Stimulated activated CD8-positive, alpha-beta memory T cell treated with anti-CD3 and anti-CD28 coated beads, Interleukin-4, amount 100 ng/mL, for 48 hours (primary cell): ENCODE results near the gene GALNT15.

Experiments
- DNase-seq: peaks from one replicate; pipeline ENCODE4 v3.0.0-alpha.2; 2020

Gene GALNT15

DNA sequence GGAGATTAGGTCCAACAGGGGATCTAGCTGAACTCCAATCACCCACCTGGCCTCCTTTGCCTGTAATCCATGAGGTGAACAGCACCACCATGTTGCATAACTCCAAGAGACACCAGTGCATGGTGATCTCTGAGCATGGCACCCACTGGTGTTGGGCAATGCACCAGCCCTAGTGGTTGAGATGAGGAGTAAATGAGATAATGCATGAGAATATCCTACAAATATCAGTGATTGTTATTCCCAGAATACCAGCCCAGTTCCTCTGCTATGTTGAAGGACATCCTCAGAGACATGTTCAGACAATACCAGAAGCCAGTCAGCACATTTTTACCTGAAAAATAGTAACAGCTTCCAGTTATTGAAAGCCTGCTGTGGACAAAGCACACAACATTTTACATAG lies 14.7 kb downstream of the GALNT15 start:
- no peak for DNase-seq

DNA sequence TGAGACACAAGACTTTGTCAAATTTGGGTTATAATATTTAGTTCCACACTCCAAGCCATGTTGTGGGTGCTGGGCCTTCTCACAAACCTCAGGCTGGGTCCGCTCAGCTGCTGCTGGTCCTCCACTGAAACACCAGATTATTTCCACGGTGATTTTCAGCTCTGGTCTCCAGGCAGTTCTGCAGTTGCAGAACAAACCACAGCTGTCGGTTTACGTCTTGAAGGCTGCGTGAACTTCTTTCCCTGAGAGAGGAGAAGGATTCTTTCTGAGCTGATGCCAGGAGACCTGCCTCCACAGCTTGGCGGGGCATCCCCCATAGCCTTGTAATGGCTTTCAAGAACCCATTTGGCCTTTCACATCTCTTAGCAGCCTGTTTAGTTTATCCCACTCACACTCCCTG lies 16.2 kb downstream of the GALNT15 start:
- DNase-seq, result no peak

- no peak for DNase-seq
These were observed 17.1 kb downstream of the GALNT15 start for GRCh38 chr3:16191591-16191990.

DNA sequence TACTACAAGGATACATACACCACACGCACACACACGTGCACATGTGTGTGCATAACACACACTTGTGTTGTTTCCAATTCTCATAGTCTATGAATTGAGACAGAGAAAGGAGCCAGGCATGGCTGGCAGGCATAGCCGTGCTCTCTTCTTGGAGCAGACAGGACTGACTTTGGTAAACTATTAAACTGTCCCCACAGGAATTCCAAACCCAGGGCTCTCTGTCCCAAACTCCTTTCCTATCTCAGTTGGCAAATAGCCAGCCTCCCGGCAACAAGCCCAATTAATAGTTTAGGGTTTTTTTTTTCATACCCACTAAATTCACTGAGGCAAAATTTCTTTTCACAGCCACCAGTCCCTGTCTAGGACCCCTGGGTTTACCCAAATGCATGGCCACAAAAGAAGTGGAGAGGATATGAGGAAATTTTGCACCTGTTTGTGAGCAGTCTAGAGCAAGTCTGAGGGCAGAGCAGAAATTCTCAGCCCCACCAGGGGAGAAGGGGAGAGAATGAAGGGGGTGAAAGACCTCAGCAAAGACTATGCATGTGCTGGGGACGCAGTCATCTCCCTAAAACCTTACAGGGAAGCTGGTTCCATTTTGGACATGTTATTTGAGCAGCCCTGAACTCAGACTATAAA lies 17.8 kb downstream of the GALNT15 start:
- no peak for DNase-seq

GRCh38 chr3:16198427-16198826 lies 23.9 kb downstream of the GALNT15 start:
- no peak for DNase-seq

- DNase-seq, result no peak
These were observed 25.3 kb downstream of the GALNT15 start for GRCh38 chr3:16199769-16200168.

DNA sequence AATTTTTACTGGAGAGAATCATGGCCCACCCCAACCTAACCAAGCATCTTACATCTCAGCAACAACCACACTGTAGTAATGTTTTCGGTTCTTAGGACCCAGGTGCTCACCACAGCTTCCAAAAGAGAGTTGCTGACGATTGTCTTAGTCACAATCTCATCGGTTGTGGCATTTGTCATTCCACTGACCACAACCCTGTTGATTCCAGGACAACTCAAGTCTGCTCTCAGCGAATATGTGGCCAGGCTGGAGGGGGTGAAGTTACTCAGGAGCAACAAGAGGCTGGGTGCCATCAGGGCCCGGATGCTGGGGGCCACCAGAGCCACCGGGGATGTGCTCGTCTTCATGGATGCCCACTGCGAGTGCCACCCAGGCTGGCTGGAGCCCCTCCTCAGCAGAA lies 25.9 kb downstream of the GALNT15 start:
- peak; percentile 40 for DNase-seq

- peak; percentile 38 for DNase-seq
These were observed 28.6 kb downstream of the GALNT15 start for GRCh38 chr3:16203031-16203430.

DNA sequence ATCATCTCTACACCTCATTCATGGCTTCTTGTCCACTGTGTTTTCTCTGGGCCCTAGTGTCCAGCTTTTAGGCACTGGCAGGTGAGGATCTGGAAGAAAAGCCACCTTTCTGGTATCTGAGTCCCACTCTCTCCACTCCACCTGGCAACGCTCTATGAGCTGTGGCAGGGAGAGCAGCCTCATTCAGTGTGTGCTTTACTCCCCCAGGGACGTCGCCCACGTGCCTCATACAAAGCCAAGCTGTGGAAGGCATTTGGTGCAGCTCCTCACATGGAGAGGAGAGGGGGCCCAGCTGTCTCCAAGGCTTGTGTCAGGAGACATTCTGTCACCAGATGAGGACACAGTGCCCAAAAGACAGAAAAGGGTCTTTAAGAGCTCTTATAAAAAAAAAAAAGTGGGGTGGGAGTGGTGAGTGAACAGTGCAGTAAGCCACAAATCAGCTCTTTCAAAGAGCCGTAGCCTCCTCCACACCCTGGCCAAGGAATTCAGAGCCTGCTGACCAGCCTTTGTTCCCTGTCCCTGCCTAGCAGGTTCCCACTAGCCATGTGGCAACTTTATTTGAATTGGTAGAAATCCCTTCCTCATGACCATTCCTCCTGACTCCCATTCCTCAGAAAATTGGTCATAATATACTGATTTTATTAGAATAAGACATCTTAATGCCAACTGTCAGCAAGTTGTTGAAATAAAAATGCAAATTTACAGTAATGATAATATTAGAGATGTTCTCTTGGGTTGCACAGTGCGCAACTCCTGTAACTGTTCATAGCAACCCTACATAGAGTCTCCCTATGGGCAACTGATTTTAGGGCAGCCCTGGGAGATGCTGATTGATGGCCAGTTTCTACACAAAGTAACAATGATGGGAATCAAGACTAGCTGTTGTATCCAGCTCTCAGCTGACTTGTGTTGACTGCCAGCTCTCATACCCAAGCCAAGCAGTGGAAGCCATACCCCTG lies 29.5 kb downstream of the GALNT15 start:
- DNase-seq, result no peak

DNA sequence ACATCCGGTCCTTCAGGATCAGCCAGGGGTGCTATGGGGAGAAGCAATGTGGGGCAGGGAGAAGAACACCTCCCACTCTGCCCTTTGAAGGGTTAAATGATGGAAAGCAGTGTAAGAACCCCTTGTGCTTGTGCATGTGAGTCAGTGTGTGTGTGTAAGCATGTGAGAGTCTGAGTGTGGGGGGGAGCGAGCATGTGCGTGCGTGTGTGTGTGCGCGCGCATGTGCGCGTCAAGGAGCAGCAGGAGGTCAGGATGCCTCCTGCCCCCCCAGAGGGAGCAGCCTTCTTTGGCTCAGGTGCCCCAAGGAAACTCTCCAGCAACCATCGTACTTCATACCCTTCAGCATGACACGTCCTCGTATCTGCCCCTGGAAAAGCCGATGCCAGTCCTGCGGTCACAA lies 30.3 kb downstream of the GALNT15 start:
- no peak for DNase-seq

DNA sequence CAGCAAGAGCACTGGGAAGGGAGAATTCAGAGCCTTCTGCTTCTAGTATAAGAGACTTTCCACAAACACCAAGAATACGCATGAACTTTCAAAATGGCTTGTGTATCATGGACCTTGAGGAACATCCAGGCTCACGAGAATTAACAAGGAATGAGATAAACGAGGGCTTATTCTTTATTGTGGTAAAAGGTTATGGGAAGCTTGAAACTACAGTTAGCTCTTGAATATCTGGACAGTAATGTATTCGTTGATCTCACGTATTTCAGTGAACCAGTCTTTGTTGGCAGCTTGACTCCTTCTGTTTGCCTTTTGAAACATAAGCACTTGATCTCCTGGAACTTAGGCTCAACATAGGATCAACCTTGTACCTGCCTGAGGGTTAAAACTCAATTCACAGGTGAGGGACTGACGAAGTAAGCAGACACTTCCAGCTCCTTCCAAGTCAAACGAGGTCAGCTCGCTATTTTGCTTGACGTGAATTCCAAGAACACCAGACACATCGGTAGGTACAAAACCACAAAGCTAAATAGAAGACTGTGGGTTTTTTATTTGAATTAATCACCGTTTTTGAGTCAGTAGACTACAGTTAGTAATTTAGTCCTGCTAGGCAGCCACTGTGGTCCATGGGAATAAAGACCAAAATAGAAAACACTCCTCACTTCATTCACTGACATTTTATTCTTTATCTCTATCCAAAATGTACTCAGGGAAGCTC lies 30.8 kb downstream of the GALNT15 start:
- no peak for DNase-seq

DNA sequence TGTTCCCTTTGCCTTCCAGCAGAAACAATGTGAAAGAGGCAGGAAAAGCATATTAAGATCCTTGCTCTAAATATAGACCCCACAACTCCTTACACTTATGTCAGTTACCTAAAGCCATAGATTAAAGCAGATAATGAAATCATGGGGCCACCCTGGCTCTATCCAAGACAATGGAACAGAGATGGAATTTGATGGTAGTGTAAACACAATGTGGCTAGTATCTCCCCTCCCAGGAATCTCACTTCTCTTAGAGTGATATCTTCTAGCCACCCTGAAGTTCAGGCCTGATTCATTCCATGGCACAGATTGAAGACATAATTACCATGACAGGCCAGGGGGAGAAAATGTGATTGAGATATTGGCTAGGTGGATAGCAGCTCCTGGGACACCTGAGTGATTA lies 32.6 kb downstream of the GALNT15 start:
- DNase-seq, result no peak

DNA sequence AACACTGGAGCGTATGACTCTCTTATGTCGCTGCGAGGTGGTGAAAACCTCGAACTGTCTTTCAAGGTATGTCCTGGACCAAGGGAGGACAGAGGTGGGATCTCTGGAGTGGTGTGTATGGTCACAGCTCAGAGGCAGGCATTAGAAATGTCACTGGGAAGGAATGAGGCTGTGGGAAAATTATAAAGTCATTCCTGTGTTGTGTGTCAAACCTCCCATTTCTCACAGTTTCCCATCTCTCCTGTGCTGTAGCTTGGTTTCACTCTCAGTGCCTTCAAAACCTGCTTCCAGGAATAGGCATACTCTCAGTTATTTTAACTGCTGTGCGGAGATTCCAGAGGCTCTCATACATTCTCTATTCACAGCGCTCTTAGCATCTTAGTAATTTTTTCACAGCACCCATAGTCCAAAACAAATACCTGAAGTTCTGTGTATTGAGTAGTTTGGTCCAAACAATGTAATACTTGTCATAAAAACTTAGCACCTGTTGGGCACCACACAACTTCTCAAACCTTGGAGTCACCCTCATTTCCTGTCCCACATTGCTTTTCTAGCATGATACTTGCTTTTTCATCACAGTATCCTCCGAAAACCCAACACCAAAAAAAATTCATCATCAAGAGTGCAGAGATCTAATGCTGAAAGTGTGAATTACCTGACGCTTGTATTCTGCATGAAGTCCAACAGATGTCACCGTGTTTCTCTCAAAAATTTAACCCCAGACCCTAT lies 36.9 kb downstream of the GALNT15 start:
- DNase-seq, result no peak

GRCh38 chr3:16214366-16214765 lies 39.9 kb downstream of the GALNT15 start:
- no peak for DNase-seq

DNA sequence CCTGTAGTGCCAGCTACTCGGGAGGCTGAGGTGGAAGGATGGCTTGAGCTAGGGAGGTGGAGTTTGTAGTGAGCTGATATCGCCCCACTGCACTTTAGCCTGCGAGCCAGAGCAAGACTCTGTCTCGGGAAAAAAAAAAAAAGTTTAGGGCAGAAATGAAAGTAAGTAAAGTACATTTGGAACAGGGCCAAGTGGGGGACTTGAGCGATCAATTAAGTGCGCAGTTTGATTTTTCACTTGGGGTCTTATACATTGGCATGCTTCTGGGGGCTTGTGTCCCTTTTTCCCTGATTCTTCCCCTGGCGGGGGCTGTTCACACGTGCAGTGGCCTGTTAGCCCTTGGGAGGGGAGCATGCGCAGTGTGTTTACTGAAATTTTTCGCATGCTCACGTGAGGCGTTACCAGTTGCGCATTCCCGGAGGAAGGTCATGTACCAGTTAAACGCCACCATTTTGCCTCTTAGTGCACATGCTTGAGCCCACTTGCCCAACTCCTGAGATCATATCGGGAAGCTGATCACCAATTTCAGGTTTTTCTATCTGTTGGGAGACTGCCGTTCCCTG lies 42.0 kb downstream of the GALNT15 start:
- no peak for DNase-seq

- no peak for DNase-seq
These were observed 45.3 kb downstream of the GALNT15 start for GRCh38 chr3:16219777-16220176.

- no peak for DNase-seq
These were observed 47.5 kb downstream of the GALNT15 start for GRCh38 chr3:16221990-16222389.

GRCh38 chr3:16222547-16222946 lies 48.1 kb downstream of the GALNT15 start:
- no peak for DNase-seq

- DNase-seq, result no peak
These were observed 49.8 kb downstream of the GALNT15 start for GRCh38 chr3:16224325-16224724.

GRCh38 chr3:16227566-16227965 lies 53.1 kb downstream of the GALNT15 start:
- DNase-seq, result no peak

DNA sequence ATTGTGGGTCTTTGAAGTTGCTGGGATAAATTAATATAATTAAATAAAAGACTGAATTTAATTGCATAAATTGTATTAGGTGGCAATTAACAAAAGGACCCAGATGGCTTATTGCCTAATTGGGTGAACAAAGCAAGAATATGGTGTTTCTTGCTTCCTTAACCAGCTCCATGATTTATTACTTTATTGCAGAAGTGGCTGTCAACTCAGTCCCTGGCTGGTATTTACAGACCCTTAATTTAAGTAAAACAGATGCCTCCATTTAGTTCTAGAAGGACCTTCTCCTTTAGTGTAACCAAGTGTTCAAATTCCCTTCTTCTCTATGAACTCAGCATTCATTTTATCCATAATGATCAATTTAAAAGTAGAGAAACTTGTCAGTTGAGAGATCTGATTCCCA lies 55.2 kb downstream of the GALNT15 start:
- DNase-seq, result no peak

- no peak for DNase-seq
These were observed 57.5 kb downstream of the GALNT15 start for GRCh38 chr3:16231983-16232382.

DNA sequence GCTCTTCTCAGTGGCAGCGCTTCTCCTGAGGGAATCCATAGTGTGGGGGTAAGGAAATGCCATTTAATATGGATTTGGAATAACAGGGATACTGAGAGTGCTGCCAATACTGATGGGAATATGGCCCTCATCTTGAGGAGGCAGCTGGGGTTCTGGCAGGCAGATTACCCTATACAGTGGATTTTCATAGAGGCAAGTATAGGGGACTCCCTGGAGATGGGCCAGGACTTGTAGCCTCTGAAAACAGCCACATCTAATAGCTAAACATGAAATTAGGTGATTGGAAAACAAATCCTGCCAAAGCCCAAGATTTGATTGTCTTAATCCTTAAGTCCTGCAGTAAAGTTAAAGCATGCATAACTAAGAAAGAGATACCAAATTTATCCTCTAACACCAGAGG lies 59.3 kb downstream of the GALNT15 start:
- DNase-seq, result no peak
